ENCODE results near the gene BCAR3. TPM values are rescaled to one million over a fixed set of nuclear protein-coding genes. Genes with fewer than 3 reads are reported as not detected.
"Not testable (repeated sequence)": the region's sequence is repeated elsewhere in the genome, so short reads cannot be mapped to it uniquely, and the experiment has no call there.

Gene BCAR3
- total RNA-seq, 1 donor from 2014 or later, result 46.9 TPM

- no peak for DNase-seq (ENCODE audit: extremely low read depth, low read depth, low spot score)
Measured at GRCh38 chr1:93671099-93671621, 10.5 kb downstream of the BCAR3 start.

GRCh38 chr1:93670141-93670540, 11.5 kb downstream of the BCAR3 start:
- no peak for DNase-seq (ENCODE audit: extremely low read depth, low read depth, low spot score)

- no peak for DNase-seq (ENCODE audit: extremely low read depth, low read depth, low spot score)
Measured at GRCh38 chr1:93669369-93669768, 12.3 kb downstream of the BCAR3 start.

- no peak for DNase-seq (ENCODE audit: extremely low read depth, low read depth, low spot score)
Measured at GRCh38 chr1:93668951-93669350, 12.7 kb downstream of the BCAR3 start.

GRCh38 chr1:93668121-93668520, 13.5 kb downstream of the BCAR3 start:
- DNase-seq (ENCODE audit: extremely low read depth, low read depth, low spot score), result no peak

GRCh38 chr1:93667642-93668041, 14.0 kb downstream of the BCAR3 start:
- DNase-seq (ENCODE audit: extremely low read depth, low read depth, low spot score), result no peak

- DNase-seq (ENCODE audit: extremely low read depth, low read depth, low spot score), result no peak
Measured at GRCh38 chr1:93666613-93667384, 14.8 kb downstream of the BCAR3 start.

GRCh38 chr1:93665015-93665414, 16.6 kb downstream of the BCAR3 start:
- no peak for DNase-seq (ENCODE audit: extremely low read depth, low read depth, low spot score)

GRCh38 chr1:93663208-93663614, 18.4 kb downstream of the BCAR3 start:
- no peak for DNase-seq (ENCODE audit: extremely low read depth, low read depth, low spot score)

GRCh38 chr1:93662481-93663207, 19.0 kb downstream of the BCAR3 start:
- DNase-seq (ENCODE audit: extremely low read depth, low read depth, low spot score), result no peak

GRCh38 chr1:93661829-93662474, 19.7 kb downstream of the BCAR3 start:
- no peak for DNase-seq (ENCODE audit: extremely low read depth, low read depth, low spot score)

- DNase-seq (ENCODE audit: extremely low read depth, low read depth, low spot score), result not testable (repeated sequence)
Measured at GRCh38 chr1:93661341-93661740, 20.3 kb downstream of the BCAR3 start.

- no peak for DNase-seq (ENCODE audit: extremely low read depth, low read depth, low spot score)
Measured at GRCh38 chr1:93659822-93660503, 21.7 kb downstream of the BCAR3 start.

GRCh38 chr1:93658188-93658587, 23.4 kb downstream of the BCAR3 start:
- DNase-seq (ENCODE audit: extremely low read depth, low read depth, low spot score), result no peak

- DNase-seq (ENCODE audit: extremely low read depth, low read depth, low spot score), result no peak
Measured at GRCh38 chr1:93656491-93656890, 25.1 kb downstream of the BCAR3 start.

- no peak for DNase-seq (ENCODE audit: extremely low read depth, low read depth, low spot score)
Measured at GRCh38 chr1:93653656-93654055, 28.0 kb downstream of the BCAR3 start.

GRCh38 chr1:93652323-93652949, 29.2 kb downstream of the BCAR3 start:
- no peak for DNase-seq (ENCODE audit: extremely low read depth, low read depth, low spot score)

GRCh38 chr1:93651695-93652094, 29.9 kb downstream of the BCAR3 start:
- DNase-seq (ENCODE audit: extremely low read depth, low read depth, low spot score), result no peak

- not testable (repeated sequence) for DNase-seq (ENCODE audit: extremely low read depth, low read depth, low spot score)
Measured at GRCh38 chr1:93650159-93650558, 31.5 kb downstream of the BCAR3 start.

GRCh38 chr1:93649231-93649630, 32.4 kb downstream of the BCAR3 start:
- no peak for DNase-seq (ENCODE audit: extremely low read depth, low read depth, low spot score)

All from glomerular endothelial cell (primary cell).